ENCODE measurements around the gene ZFAND6. TPM values are rescaled to one million over a fixed set of nuclear protein-coding genes. Genes with fewer than 3 reads are reported as not detected.

ZFAND6 gene
- total and polyA plus RNA-seq, 10 donors, result 68.0 to 154 (median 89.2) TPM

- TF ChIP-seq POLR2AphosphoS5 (IDR thresholded peaks at IDR 0.05) (no peak), CTCF (IDR thresholded peaks at IDR 0.05 in 8 of 11, conservative IDR thresholded peaks at IDR 0.05 in 3 of 11) (no peak), POLR2A (IDR thresholded peaks at IDR 0.05) (no peak)
- no peak overlapping the region for H3K4me3 ChIP-seq
- 77 to 100% (median 88%) methylated on average over 1 of the region's 1 CpG for WGBS, 5 donors
These were observed 55.5 kb downstream of the ZFAND6 start for GRCh38 chr15:80115021-80115420.

GRCh38 chr15:80118956-80119355 is 59.5 kb downstream of the ZFAND6 start:
- 94 to 100% (median 97%) methylated on average over 2 of the region's 2 CpGs for WGBS, 5 donors
- Histone ChIP-seq H3K4me1 (peaks cover 0 to 28% (median 10%) of the 10 kb centered on the region in 6 donors), H3K27me3 (replicated peaks in 1 of 7) (no peaks in the 10 kb centered on the region), H3K9me3 (no peaks in the 10 kb centered on the region), H3K4me3 (no peak overlapping the region), H3K36me3 (peaks cover 0 to 39% (median 23%) of the 10 kb centered on the region in 6 donors), H3K27ac (no peak overlapping the region)
- no peak for DNase-seq
- intact Hi-C loops (cut with DNase I; ENCODE audit: low total_unique reads), result no loop called here
- TF ChIP-seq POLR2AphosphoS5 (IDR thresholded peaks at IDR 0.05), result no peak
- no peak for TF ChIP-seq CTCF (IDR thresholded peaks at IDR 0.05 in 8 of 11, conservative IDR thresholded peaks at IDR 0.05 in 3 of 11)
- no peak for TF ChIP-seq POLR2A (IDR thresholded peaks at IDR 0.05)

More at GRCh38 chr15:80115021-80115420, 55.5 kb downstream of the ZFAND6 start:
- H3K27me3 ChIP-seq (replicated peaks in 1 of 7), result no peaks in the 10 kb centered on the region
- DNase-seq, result no peak
- H3K36me3 ChIP-seq, result peaks cover 0 to under 1% (median 0%) of the 10 kb centered on the region in 6 donors
- no peak overlapping the region for H3K27ac ChIP-seq
- intact Hi-C loops (cut with DNase I; ENCODE audit: low total_unique reads), result no loop called here
- peaks cover 0 to 55% (median 11%) of the 10 kb centered on the region in 6 donors for H3K4me1 ChIP-seq
- H3K9me3 ChIP-seq, result no peaks in the 10 kb centered on the region

- DNase-seq, result no peak
- Histone ChIP-seq H3K36me3 (peaks cover 0 to 56% (median 33%) of the 10 kb centered on the region in 6 donors), H3K4me3 (no peak overlapping the region), H3K27ac (no peak overlapping the region), H3K4me1 (peaks cover 0 to 13% (median 0%) of the 10 kb centered on the region in 6 donors), H3K27me3 (replicated peaks in 1 of 7) (no peaks in the 10 kb centered on the region), H3K9me3 (no peaks in the 10 kb centered on the region)
- TF ChIP-seq POLR2A (IDR thresholded peaks at IDR 0.05), result no peak
- no peak for TF ChIP-seq CTCF (IDR thresholded peaks at IDR 0.05 in 8 of 11, conservative IDR thresholded peaks at IDR 0.05 in 3 of 11)
- TF ChIP-seq POLR2AphosphoS5 (IDR thresholded peaks at IDR 0.05), result no peak
- WGBS, 5 donors, result 88 to 100% (median 94%) methylated on average over 1 of the region's 1 CpG
- intact Hi-C loops (cut with DNase I; ENCODE audit: low total_unique reads), result no loop called here
These were observed 61.2 kb downstream of the ZFAND6 start for GRCh38 chr15:80120636-80121035.

GRCh38 chr15:80121546-80121945 is 62.1 kb downstream of the ZFAND6 start:
- H3K36me3 ChIP-seq, result peaks cover 0 to 65% (median 38%) of the 10 kb centered on the region in 6 donors
- H3K4me3 ChIP-seq, result no peak overlapping the region
- DNase-seq, result no peak
- intact Hi-C loops (cut with DNase I; ENCODE audit: low total_unique reads), result no loop called here
- no peaks in the 10 kb centered on the region for H3K9me3 ChIP-seq
- TF ChIP-seq CTCF (IDR thresholded peaks at IDR 0.05 in 8 of 11, conservative IDR thresholded peaks at IDR 0.05 in 3 of 11) (no peak), POLR2AphosphoS5 (IDR thresholded peaks at IDR 0.05) (no peak), POLR2A (IDR thresholded peaks at IDR 0.05) (no peak)
- H3K27ac ChIP-seq, result no peak overlapping the region
- H3K27me3 ChIP-seq (replicated peaks in 1 of 7), result no peaks in the 10 kb centered on the region
- H3K4me1 ChIP-seq, result peaks cover 0 to 4% (median 0%) of the 10 kb centered on the region in 6 donors
- 92 to 95% (median 93%) methylated on average over 4 of the region's 4 CpGs for WGBS, 5 donors
